GM12872 (cell line): ENCODE results near the gene IFI6.

Source experiments
- TF ChIP-seq, protein P1 (sequence below): IDR thresholded peaks from 3 replicates; pipeline ENCODE4 v1.5.1; 2011; ENCODE audit warnings: low read depth, mild to moderate bottlenecking, low read length, moderate library complexity; ENCODE audit not compliant: insufficient read depth

The IFI6 gene

DNA sequence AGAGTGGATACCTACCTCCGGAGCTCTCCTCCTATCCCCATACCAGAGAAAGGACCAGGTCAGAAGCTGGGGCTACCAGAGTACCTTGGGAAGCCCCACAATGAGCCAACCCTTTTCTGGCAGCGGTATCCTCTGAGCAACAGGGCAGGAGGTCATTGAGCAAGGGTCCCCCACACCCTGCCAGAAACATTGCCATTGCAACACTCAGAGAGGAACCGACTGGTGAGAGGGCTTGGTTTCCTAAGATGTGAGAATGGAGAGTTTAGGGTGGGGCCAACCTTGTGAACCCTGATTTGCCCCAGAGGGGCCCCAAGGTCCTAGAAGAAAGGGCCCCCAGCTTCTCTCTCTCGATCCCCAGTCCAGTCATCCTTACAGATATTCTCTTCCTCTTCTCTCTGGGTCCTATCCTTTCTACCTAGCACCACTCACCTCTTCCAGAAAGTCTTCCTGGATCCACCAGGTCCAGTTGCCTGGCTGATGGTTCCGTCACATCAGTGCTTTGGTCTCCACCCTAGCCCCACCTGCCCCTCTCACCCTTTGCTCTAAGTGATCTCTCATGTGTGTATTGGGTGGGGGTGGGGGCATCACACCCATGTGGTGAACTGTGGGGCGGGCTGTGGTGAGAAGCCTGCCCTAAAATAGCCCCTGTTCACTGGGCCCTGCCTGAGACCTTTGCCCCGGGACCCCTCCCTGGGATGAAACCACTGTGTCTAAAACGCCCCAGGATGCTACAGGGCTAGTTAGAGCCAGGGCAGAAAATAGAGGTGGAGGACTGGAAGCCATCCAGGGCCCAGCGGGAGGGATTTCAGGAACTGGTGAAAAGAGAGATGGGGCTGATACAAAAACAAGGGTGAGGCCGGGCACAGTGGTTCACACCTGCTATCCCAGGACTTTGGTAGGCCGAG is 45.7 kb downstream of the IFI6 start:
- TF ChIP-seq, protein P1, sequence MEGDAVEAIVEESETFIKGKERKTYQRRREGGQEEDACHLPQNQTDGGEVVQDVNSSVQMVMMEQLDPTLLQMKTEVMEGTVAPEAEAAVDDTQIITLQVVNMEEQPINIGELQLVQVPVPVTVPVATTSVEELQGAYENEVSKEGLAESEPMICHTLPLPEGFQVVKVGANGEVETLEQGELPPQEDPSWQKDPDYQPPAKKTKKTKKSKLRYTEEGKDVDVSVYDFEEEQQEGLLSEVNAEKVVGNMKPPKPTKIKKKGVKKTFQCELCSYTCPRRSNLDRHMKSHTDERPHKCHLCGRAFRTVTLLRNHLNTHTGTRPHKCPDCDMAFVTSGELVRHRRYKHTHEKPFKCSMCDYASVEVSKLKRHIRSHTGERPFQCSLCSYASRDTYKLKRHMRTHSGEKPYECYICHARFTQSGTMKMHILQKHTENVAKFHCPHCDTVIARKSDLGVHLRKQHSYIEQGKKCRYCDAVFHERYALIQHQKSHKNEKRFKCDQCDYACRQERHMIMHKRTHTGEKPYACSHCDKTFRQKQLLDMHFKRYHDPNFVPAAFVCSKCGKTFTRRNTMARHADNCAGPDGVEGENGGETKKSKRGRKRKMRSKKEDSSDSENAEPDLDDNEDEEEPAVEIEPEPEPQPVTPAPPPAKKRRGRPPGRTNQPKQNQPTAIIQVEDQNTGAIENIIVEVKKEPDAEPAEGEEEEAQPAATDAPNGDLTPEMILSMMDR: no peak

DNA sequence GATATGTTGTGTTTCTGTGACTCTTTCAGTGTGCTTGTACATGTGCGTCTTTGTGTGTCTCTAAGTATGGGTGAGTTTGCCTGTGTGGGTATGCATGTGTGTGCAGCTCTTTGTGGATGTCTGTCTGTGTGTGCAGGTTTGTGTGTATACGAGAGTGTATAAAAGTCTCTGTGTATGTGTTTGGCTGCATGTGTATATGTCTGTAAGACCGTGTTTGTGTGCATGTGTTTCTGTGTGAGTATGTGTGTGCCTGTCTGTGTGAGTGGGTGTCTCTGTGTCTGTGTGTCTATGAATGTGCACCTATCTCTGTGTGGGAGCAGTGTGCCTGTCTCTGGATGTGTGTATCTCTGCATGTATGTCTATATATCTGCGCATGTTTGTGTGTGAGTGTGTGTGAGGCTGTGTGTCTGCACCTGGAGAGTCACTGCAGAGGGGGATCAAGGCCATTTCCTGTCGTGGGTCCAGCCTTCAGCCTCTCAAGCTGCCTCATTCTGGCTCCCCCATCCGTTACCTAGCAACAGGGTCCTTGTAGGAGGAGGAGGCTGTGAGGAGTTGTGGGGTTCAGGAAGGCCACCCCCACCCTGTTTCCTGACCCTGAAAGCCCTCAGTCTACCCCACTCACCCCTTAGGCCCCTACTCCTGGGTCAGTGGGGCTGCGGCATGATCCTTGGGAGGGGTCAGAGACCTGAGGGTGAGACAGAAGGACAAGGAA is 47.4 kb downstream of the IFI6 start:
- TF ChIP-seq, protein P1: no peak

- TF ChIP-seq, protein P1: no peak
These were observed 48.4 kb downstream of the IFI6 start for GRCh38 chr1:27623327-27624212.

DNA sequence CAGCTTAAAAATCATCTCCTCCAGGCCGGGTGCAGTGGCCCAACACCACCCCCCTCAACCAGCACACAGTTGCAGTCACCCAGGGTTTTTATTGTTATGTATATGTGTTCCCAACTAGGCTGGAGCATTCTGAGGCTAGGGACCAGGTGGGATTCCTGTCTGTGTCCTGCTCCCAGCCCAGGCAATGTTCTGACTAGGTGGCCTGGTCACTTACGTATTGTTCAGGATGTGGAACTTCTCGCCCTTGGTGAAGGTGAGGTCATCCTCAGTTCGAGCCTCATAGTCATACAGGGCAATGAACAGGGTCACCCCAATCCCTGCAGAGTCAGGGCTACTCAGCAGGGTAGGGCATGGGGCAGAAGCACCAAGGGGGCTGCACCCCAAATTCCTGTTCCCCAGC is 49.2 kb downstream of the IFI6 start:
- TF ChIP-seq, protein P1: no peak

DNA sequence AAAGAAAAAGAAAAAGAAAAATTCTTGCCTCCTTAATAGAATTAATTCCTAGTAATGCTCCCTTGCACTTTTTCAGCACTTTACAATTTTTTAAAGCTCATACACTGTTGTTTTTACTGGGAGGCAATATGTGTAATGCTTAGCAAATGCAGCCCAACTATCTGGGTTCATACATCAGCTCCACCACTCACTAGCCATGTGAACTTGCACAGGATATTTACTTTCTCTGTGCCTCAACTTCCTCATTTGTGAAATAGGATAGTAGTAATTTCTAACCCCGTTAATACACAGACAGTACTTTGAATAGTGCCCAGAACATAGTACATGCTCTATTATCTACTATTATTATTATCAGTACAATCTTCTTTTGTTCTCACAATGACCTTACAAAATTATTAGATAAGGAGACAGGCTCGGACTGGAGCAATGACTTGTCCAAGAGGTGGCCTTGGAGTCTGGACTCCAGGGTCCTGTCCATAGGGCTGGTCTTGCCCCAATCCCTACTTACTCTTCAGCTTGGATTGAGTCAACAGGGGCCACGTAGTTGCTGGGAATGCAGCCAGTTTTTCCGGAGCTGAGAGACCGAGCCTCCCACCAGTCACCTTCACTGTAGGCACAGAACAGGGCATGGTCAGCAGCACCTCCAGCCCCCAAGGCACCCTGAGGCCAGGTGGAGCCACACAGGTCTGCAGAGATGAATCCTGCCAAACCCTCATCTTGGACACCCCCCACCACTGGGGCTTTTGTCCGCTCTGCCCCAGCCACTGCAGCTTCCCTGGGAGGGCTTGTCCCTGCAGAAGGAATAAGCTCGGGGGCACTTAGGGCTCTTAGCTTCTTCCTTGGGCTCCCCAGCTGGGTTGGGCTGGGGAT is 50.7 kb downstream of the IFI6 start:
- TF ChIP-seq, protein P1: no peak

GRCh38 chr1:27618341-27619082 is 53.5 kb downstream of the IFI6 start:
- TF ChIP-seq, protein P1: no peak
